H9 (cell line): ENCODE measurements around the gene THAP4. TPM values are rescaled to one million over a fixed set of nuclear protein-coding genes. Genes with fewer than 3 reads are reported as not detected.

Experiments used
- DNase-seq: peaks from one replicate; pipeline ENCODE4 v3.0.0-alpha.2; 2017
- H2AFZ ChIP-seq: one replicate; pipeline ENCODE4 v1.6.1; 2013; ENCODE audit warnings: mild to moderate bottlenecking, low read length, control low read depth, moderate library complexity
- H2AK5ac ChIP-seq: 2 replicates; pipeline ENCODE4 v1.6.1; 2013; ENCODE audit warnings: low read length, control low read depth, mixed read lengths; ENCODE audit not compliant: insufficient read length
- H2BK120ac ChIP-seq: one replicate; pipeline ENCODE4 v1.6.1; 2013; ENCODE audit warnings: low read depth, mild to moderate bottlenecking, low read length, control low read depth, inconsistent platforms; ENCODE audit not compliant: poor library complexity, severe bottlenecking
- H2BK12ac ChIP-seq: 2 replicates; pipeline ENCODE4 v1.6.1; 2013; ENCODE audit warnings: low read length, control low read depth, mixed read lengths, low read depth; ENCODE audit not compliant: insufficient read length
- H2BK15ac ChIP-seq: 2 replicates; pipeline ENCODE4 v1.6.1; 2013; ENCODE audit warnings: low read depth, low read length, control low read depth
- H2BK20ac ChIP-seq: one replicate; pipeline ENCODE4 v1.6.1; 2013; ENCODE audit warnings: low read depth, mild to moderate bottlenecking, low read length, control low read depth, inconsistent platforms; ENCODE audit not compliant: poor library complexity, severe bottlenecking
- H2BK5ac ChIP-seq: 2 replicates; pipeline ENCODE4 v1.6.1; 2013; ENCODE audit warnings: low read length, control low read depth, mixed read lengths; ENCODE audit not compliant: insufficient read length
- H3K14ac ChIP-seq: 2 replicates; pipeline ENCODE4 v1.6.1; 2013; ENCODE audit warnings: low read length, control low read depth; ENCODE audit not compliant: insufficient read depth
- H3K18ac ChIP-seq: 2 replicates; pipeline ENCODE4 v1.6.1; 2013; ENCODE audit warnings: low read depth, mild to moderate bottlenecking, mixed read lengths, low read length, control low read depth; ENCODE audit not compliant: insufficient read length
- H3K23ac ChIP-seq: 2 replicates; pipeline ENCODE4 v1.6.1; 2013; ENCODE audit warnings: low read length, control low read depth, mixed read lengths, low read depth; ENCODE audit not compliant: insufficient read length
- H3K23me2 ChIP-seq: 2 replicates; pipeline ENCODE4 v1.6.1; 2013; ENCODE audit warnings: low read depth, mild to moderate bottlenecking, mixed read lengths, low read length, control low read depth; ENCODE audit not compliant: insufficient read length, poor library complexity, severe bottlenecking
- H3K27ac ChIP-seq: 2 replicates; pipeline ENCODE4 v1.5.1; 2013; ENCODE audit warnings: low read length, control low read depth, mixed read lengths, low read depth; ENCODE audit not compliant: insufficient read length
- H3K27me3 ChIP-seq: 2 replicates; pipeline ENCODE4 v1.6.1; 2013; ENCODE audit warnings: low read length, control low read depth, inconsistent platforms; ENCODE audit not compliant: insufficient read depth
- H3K4ac ChIP-seq: 2 replicates; pipeline ENCODE4 v1.6.1; 2013; ENCODE audit warnings: low read depth, mild to moderate bottlenecking, control low read depth, inconsistent platforms, low read length, moderate library complexity
- H3K4me1 ChIP-seq: 2 replicates; pipeline ENCODE4 v1.6.1; 2013; ENCODE audit warnings: low read length, control low read depth, inconsistent platforms; ENCODE audit not compliant: insufficient read depth
- H3K4me2 ChIP-seq: 2 replicates; pipeline ENCODE4 v1.6.1; 2013; ENCODE audit warnings: low read length, control low read depth, mixed read lengths; ENCODE audit not compliant: insufficient read length, insufficient read depth
- H3K56ac ChIP-seq: 2 replicates; pipeline ENCODE4 v1.6.1; 2013; ENCODE audit warnings: low read depth, mild to moderate bottlenecking, mixed read lengths, low read length, control low read depth; ENCODE audit not compliant: insufficient read length
- H3K79me1 ChIP-seq: 2 replicates; pipeline ENCODE4 v1.6.1; 2013; ENCODE audit warnings: low read depth, mild to moderate bottlenecking, moderate library complexity, low read length, control low read depth, inconsistent platforms; ENCODE audit not compliant: insufficient read depth, poor library complexity, severe bottlenecking
- H3K79me2 ChIP-seq: 2 replicates; pipeline ENCODE4 v1.6.1; 2013; ENCODE audit warnings: low read length, control low read depth, inconsistent platforms; ENCODE audit not compliant: insufficient read depth
- H3K9ac ChIP-seq: 2 replicates; pipeline ENCODE4 v1.6.1; 2013; ENCODE audit warnings: low read length, control low read depth, mixed read lengths; ENCODE audit not compliant: insufficient read length; ENCODE audit errors: extremely low read depth
- H3K9me3 ChIP-seq: one replicate; pipeline ENCODE4 v1.6.1; 2013; ENCODE audit warnings: low read depth, low read length, inconsistent platforms; ENCODE audit not compliant: control insufficient read depth
- H3T11ph ChIP-seq: one replicate; pipeline ENCODE4 v1.6.1; 2013; ENCODE audit warnings: mild to moderate bottlenecking, low read length, control low read depth, inconsistent platforms
- H4K20me1 ChIP-seq: one replicate; pipeline ENCODE4 v1.6.1; 2013; ENCODE audit not compliant: control insufficient read depth, insufficient read length, insufficient read depth
- H4K5ac ChIP-seq: 2 replicates; pipeline ENCODE4 v1.6.1; 2013; ENCODE audit warnings: low read depth, mild to moderate bottlenecking, mixed read lengths, low read length, control low read depth; ENCODE audit not compliant: insufficient read length
- H4K8ac ChIP-seq: replicated peaks from 2 replicates; pipeline ENCODE4 v1.6.1; 2013; ENCODE audit warnings: low read length, control low read depth, mixed read lengths, low read depth; ENCODE audit not compliant: insufficient read length
- H4K91ac ChIP-seq: 2 replicates; pipeline ENCODE4 v1.6.1; 2013; ENCODE audit warnings: low read depth, mild to moderate bottlenecking, moderate library complexity, mixed read lengths, low read length, control low read depth; ENCODE audit not compliant: insufficient read length
- H3K27ac Mint-ChIP-seq, 3 experiments: 2 replicates in 2 of 3; 3 replicates in 1 of 3; pipeline ENCODE4 v1.8.0; 2020 to 2021; ENCODE audit warnings: mixed read lengths in 3 of 3, mild to moderate bottlenecking in 1 of 3, moderate library complexity in 1 of 3
- H3K27me3 Mint-ChIP-seq: 2 replicates; pipeline ENCODE4 v1.8.0; 2021; ENCODE audit warnings: low read depth, mild to moderate bottlenecking, moderate library complexity, mixed read lengths
- H3K36me3 Mint-ChIP-seq, 3 experiments: 2 replicates in 2 of 3; 3 replicates in 1 of 3; pipeline ENCODE4 v1.8.0; 2020 to 2021; ENCODE audit warnings: low read depth in 3 of 3, mixed read lengths in 3 of 3; ENCODE audit not compliant: insufficient read depth in 1 of 3
- H3K4me1 Mint-ChIP-seq, 2 experiments: 2 replicates each; pipeline ENCODE4 v1.8.0; 2020; ENCODE audit warnings: mixed read lengths in 2 of 2
- H3K4me3 Mint-ChIP-seq, 2 experiments: 2 replicates in 1 of 2; 3 replicates in 1 of 2; pipeline ENCODE4 v1.8.0; 2020 to 2021; ENCODE audit warnings: mild to moderate bottlenecking in 2 of 2, mixed read lengths in 2 of 2, moderate library complexity in 1 of 2
- H3K9me3 Mint-ChIP-seq, 2 experiments: 2 replicates in 1 of 2; 3 replicates in 1 of 2; pipeline ENCODE4 v1.8.0; 2020; ENCODE audit warnings: mild to moderate bottlenecking in 2 of 2, mixed read lengths in 2 of 2, moderate library complexity in 1 of 2
- CTCF ChIP-seq: fragments of 200-600 bp; sonication (generic); conservative IDR thresholded peaks from 3 replicates; pipeline ENCODE4 v1.8.0; 2021; ENCODE audit warnings: antibody characterized with exemption, mild to moderate bottlenecking
- WGBS: extraction: QIAGEN DNeasy Blood & Tissue Kit; methylation state at CpG from one replicate; pipeline ENCODE4 v1.1.7; 2013; ENCODE audit warnings: missing lambda C conversion rate, low lambda C conversion rate, mixed read lengths; ENCODE audit not compliant: insufficient read length; ENCODE audit errors: extremely low coverage; 5-methylcytosine and 5-hydroxymethylcytosine counted together
- total RNA-seq: library from RNA; stranded (reverse); gene quantifications from 2 replicates; pipeline ENCODE4 v1.2.1, GENCODE V29; 2021

THAP4 gene
- total RNA-seq, 1 experiment from 2014 or later, result 70.6 TPM

DNA sequence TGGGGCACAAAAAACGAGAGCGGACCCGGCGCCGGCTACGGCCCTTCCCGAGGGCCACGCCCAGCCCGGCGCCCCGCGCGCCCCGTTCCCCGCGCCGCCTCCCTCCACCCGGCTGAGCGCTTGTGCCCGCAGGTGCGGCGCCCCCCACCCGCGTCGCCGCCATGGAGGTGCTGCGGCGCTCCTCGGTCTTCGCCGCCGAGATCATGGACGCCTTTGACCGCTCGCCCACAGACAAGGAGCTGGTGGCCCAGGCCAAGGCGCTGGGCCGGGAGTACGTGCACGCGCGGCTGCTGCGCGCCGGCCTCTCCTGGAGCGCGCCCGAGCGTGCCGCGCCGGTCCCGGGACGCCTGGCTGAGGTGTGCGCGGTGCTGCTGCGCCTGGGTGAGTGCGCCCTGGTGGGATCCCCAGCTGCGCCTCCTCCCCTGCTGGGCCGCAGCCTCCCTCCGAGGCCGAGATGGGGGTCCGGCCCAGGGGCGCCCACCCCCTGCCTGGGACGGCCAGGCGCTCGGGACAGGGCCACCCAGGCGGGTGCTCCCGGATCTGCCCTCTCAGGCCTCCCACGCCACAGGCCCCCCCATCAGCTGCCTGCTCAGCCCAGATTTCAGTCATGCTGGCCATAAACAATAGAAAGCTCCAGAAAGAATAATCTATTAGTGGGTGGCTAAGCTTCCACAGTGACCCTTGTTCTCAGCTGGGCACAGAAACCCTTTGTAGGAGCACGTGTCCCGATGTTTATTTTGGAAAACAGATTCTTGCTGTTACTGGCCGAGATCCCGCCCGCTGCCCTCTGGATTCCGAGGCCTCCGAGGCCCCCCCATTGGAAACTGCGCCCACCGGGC lies 77.4 kb downstream of the THAP4 start:
- Histone ChIP-seq H2BK120ac (no peak overlapping the region), H3K14ac (peak overlapping the region; percentile 83), H3K4me1 (peaks cover 5% of the 10 kb centered on the region; the same call in 1 of the 2 replicates), H2AFZ (no peak overlapping the region), H3K56ac (no peak overlapping the region), H2BK15ac (no peak overlapping the region; the same call in 1 of the 2 replicates), H2BK20ac (no peak overlapping the region), H3K23ac (no peak overlapping the region), H4K20me1 (no peaks in the 10 kb centered on the region), H3K79me1 (no peaks in the 10 kb centered on the region), H3K4ac (no peak overlapping the region), H3T11ph (no peak overlapping the region), H3K79me2 (no peaks in the 10 kb centered on the region; the same call in 1 of the 2 replicates), H2AK5ac (no peak overlapping the region), H3K27ac (no peak overlapping the region), H2BK12ac (no peak overlapping the region), H4K8ac (no peak overlapping the region), H3K9me3 (no peaks in the 10 kb centered on the region), H4K5ac (no peak overlapping the region), H4K91ac (no peak overlapping the region), H2BK5ac (no peak overlapping the region), H3K23me2 (peaks cover 6% of the 10 kb centered on the region), H3K4me2 (peak overlapping the region; percentile 53), H3K27me3 (no peaks in the 10 kb centered on the region), H3K9ac (no peak overlapping the region), H3K18ac (no peak overlapping the region)
- WGBS, result no CpG with 5 or more reads among the region's 78 CpGs
- Mint-ChIP-seq H3K27me3 (no peaks in the 10 kb centered on the region; the same call in 1 of the 2 replicates), H3K4me3 (peak overlapping the region; percentile 73 to 83), H3K9me3 (peaks cover 0 to 3% of the 10 kb centered on the region in 2 experiments; a peak in 2 of 5 replicates), H3K27ac (no peak overlapping the region), H3K36me3 (peaks cover 2 to 8% (median 3%) of the 10 kb centered on the region in 3 experiments; a peak in 4 of 7 replicates), H3K4me1 (peaks cover 17 to 22% of the 10 kb centered on the region in 2 experiments)
- no peak for TF ChIP-seq CTCF
- peak; percentile 57 for DNase-seq
